ENCODE measurements around the gene DYNLT4.

The DYNLT4 gene

GRCh38 chr1:44807364-44808062 is 362 bp upstream of the DYNLT4 start:
- peak; percentile 99 for DNase-seq (ENCODE audit: low read depth)
- Histone ChIP-seq H3K36me3 (ENCODE audit: control insufficient read depth, insufficient read depth, low read length, severe bottlenecking) (peaks cover 32% of the 10 kb centered on the region), H3K9ac (ENCODE audit: low read length) (peak overlapping the region; percentile 93), H3K27me3 (replicated peaks; ENCODE audit: control insufficient read depth, insufficient read depth, low read length) (no peaks in the 10 kb centered on the region), H3K4me1 (ENCODE audit: control insufficient read depth, insufficient read depth, low read length) (peaks cover 69% of the 10 kb centered on the region), H3K4me3 (ENCODE audit: low read length) (peak overlapping the region; percentile 66), H3K9me3 (ENCODE audit: control insufficient read depth, low read length) (no peaks in the 10 kb centered on the region)

GRCh38 chr1:44806025-44806703 is 987 bp downstream of the DYNLT4 start:
- no peak for DNase-seq (ENCODE audit: low read depth)
- H3K9ac ChIP-seq (ENCODE audit: low read length): peak overlapping the region; percentile 93

GRCh38 chr1:44805311-44806024 is 1.7 kb downstream of the DYNLT4 start:
- Histone ChIP-seq H3K4me1 (ENCODE audit: control insufficient read depth, insufficient read depth, low read length) (peaks cover 62% of the 10 kb centered on the region), H3K4me3 (ENCODE audit: low read length) (no peak overlapping the region), H3K36me3 (ENCODE audit: control insufficient read depth, insufficient read depth, low read length, severe bottlenecking) (peaks cover 32% of the 10 kb centered on the region), H3K9ac (ENCODE audit: low read length) (no peak overlapping the region), H3K9me3 (ENCODE audit: control insufficient read depth, low read length) (no peaks in the 10 kb centered on the region), H3K27me3 (replicated peaks; ENCODE audit: control insufficient read depth, insufficient read depth, low read length) (no peaks in the 10 kb centered on the region)
- no peak for DNase-seq (ENCODE audit: low read depth)

More at GRCh38 chr1:44806025-44806703, 987 bp downstream of the DYNLT4 start:
- H3K4me1 ChIP-seq (ENCODE audit: control insufficient read depth, insufficient read depth, low read length): peaks cover 67% of the 10 kb centered on the region
- no peak overlapping the region for H3K4me3 ChIP-seq (ENCODE audit: low read length)
- peaks cover 32% of the 10 kb centered on the region for H3K36me3 ChIP-seq (ENCODE audit: control insufficient read depth, insufficient read depth, low read length, severe bottlenecking)
- H3K27me3 ChIP-seq (replicated peaks; ENCODE audit: control insufficient read depth, insufficient read depth, low read length): no peaks in the 10 kb centered on the region
- H3K9me3 ChIP-seq (ENCODE audit: control insufficient read depth, low read length): no peaks in the 10 kb centered on the region

GRCh38 chr1:44803312-44804095 is 3.6 kb downstream of the DYNLT4 start:
- Histone ChIP-seq H3K36me3 (ENCODE audit: control insufficient read depth, insufficient read depth, low read length, severe bottlenecking) (peaks cover 32% of the 10 kb centered on the region), H3K9ac (ENCODE audit: low read length) (peak overlapping the region; percentile 90), H3K27me3 (replicated peaks; ENCODE audit: control insufficient read depth, insufficient read depth, low read length) (no peaks in the 10 kb centered on the region), H3K4me1 (ENCODE audit: control insufficient read depth, insufficient read depth, low read length) (peaks cover 45% of the 10 kb centered on the region), H3K4me3 (ENCODE audit: low read length) (no peak overlapping the region), H3K9me3 (ENCODE audit: control insufficient read depth, low read length) (no peaks in the 10 kb centered on the region)
- DNase-seq (ENCODE audit: low read depth): no peak

- Histone ChIP-seq H3K27me3 (replicated peaks; ENCODE audit: control insufficient read depth, insufficient read depth, low read length) (no peaks in the 10 kb centered on the region), H3K4me1 (ENCODE audit: control insufficient read depth, insufficient read depth, low read length) (peaks cover 40% of the 10 kb centered on the region), H3K9ac (ENCODE audit: low read length) (peak overlapping the region; percentile 90), H3K4me3 (ENCODE audit: low read length) (peak overlapping the region; percentile 85), H3K9me3 (ENCODE audit: control insufficient read depth, low read length) (no peaks in the 10 kb centered on the region), H3K36me3 (ENCODE audit: control insufficient read depth, insufficient read depth, low read length, severe bottlenecking) (peaks cover 32% of the 10 kb centered on the region)
- no peak for DNase-seq (ENCODE audit: low read depth)
These were observed 4.2 kb downstream of the DYNLT4 start for GRCh38 chr1:44803062-44803311.

- H3K4me1 ChIP-seq (ENCODE audit: control insufficient read depth, insufficient read depth, low read length): peaks cover 35% of the 10 kb centered on the region
- H3K4me3 ChIP-seq (ENCODE audit: low read length): peak overlapping the region; percentile 85
These were observed 4.7 kb downstream of the DYNLT4 start for GRCh38 chr1:44802306-44803061.

GRCh38 chr1:44801491-44802305 is 5.5 kb downstream of the DYNLT4 start:
- Histone ChIP-seq H3K4me1 (ENCODE audit: control insufficient read depth, insufficient read depth, low read length) (peaks cover 27% of the 10 kb centered on the region), H3K36me3 (ENCODE audit: control insufficient read depth, insufficient read depth, low read length, severe bottlenecking) (peaks cover 32% of the 10 kb centered on the region), H3K9me3 (ENCODE audit: control insufficient read depth, low read length) (no peaks in the 10 kb centered on the region), H3K4me3 (ENCODE audit: low read length) (peak overlapping the region; percentile 85), H3K27me3 (replicated peaks; ENCODE audit: control insufficient read depth, insufficient read depth, low read length) (no peaks in the 10 kb centered on the region), H3K9ac (ENCODE audit: low read length) (peak overlapping the region; percentile 90)
- DNase-seq (ENCODE audit: low read depth): peak; percentile 59

More at GRCh38 chr1:44802306-44803061, 4.7 kb downstream of the DYNLT4 start:
- Histone ChIP-seq H3K9ac (ENCODE audit: low read length) (peak overlapping the region; percentile 90), H3K9me3 (ENCODE audit: control insufficient read depth, low read length) (no peaks in the 10 kb centered on the region), H3K36me3 (ENCODE audit: control insufficient read depth, insufficient read depth, low read length, severe bottlenecking) (peaks cover 32% of the 10 kb centered on the region), H3K27me3 (replicated peaks; ENCODE audit: control insufficient read depth, insufficient read depth, low read length) (no peaks in the 10 kb centered on the region)
- DNase-seq (ENCODE audit: low read depth): no peak

GRCh38 chr1:44799770-44800584 is 7.2 kb downstream of the DYNLT4 start, which contains the start of gene PLK3:
PLK3 (plus strand) TSS chr1:44800377; CDS start chr1:44800464, 87 bp downstream.
- H3K4me3 ChIP-seq (ENCODE audit: low read length): peak within 1 kb of the TSS; percentile 85
- peak within 1 kb of the TSS; percentile 90 for H3K9ac ChIP-seq (ENCODE audit: low read length)
- peak; percentile 99 for DNase-seq (ENCODE audit: low read depth)
- H3K4me1 ChIP-seq (ENCODE audit: control insufficient read depth, insufficient read depth, low read length): peaks cover 18% of the 10 kb centered on the region
- H3K9me3 ChIP-seq (ENCODE audit: control insufficient read depth, low read length): no peaks in the 10 kb centered on the region
- H3K36me3 ChIP-seq (ENCODE audit: control insufficient read depth, insufficient read depth, low read length, severe bottlenecking): peaks cover 21% of the 10 kb centered on the region
- H3K27me3 ChIP-seq (replicated peaks; ENCODE audit: control insufficient read depth, insufficient read depth, low read length): no peaks in the 10 kb centered on the region

GRCh38 chr1:44798481-44799365 is 8.4 kb downstream of the DYNLT4 start:
- no peak overlapping the region for H3K4me3 ChIP-seq (ENCODE audit: low read length)
- no peak for DNase-seq (ENCODE audit: low read depth)

More at GRCh38 chr1:44798481-44799365, 8.4 kb downstream of the DYNLT4 start:
- H3K4me1 ChIP-seq (ENCODE audit: control insufficient read depth, insufficient read depth, low read length): peaks cover 18% of the 10 kb centered on the region
- H3K27me3 ChIP-seq (replicated peaks; ENCODE audit: control insufficient read depth, insufficient read depth, low read length): no peaks in the 10 kb centered on the region
- H3K36me3 ChIP-seq (ENCODE audit: control insufficient read depth, insufficient read depth, low read length, severe bottlenecking): peaks cover 12% of the 10 kb centered on the region
- H3K9me3 ChIP-seq (ENCODE audit: control insufficient read depth, low read length): no peaks in the 10 kb centered on the region
- peak overlapping the region; percentile 30 for H3K9ac ChIP-seq (ENCODE audit: low read length)
